ENCODE measurements around the gene PRSS8.

PRSS8 gene

GRCh38 chr16:31111881-31112466, 23.6 kb downstream of the PRSS8 start:
- H3K4me2 ChIP-seq (ENCODE audit: insufficient read depth, low read length), result no peak overlapping the region

DNA sequence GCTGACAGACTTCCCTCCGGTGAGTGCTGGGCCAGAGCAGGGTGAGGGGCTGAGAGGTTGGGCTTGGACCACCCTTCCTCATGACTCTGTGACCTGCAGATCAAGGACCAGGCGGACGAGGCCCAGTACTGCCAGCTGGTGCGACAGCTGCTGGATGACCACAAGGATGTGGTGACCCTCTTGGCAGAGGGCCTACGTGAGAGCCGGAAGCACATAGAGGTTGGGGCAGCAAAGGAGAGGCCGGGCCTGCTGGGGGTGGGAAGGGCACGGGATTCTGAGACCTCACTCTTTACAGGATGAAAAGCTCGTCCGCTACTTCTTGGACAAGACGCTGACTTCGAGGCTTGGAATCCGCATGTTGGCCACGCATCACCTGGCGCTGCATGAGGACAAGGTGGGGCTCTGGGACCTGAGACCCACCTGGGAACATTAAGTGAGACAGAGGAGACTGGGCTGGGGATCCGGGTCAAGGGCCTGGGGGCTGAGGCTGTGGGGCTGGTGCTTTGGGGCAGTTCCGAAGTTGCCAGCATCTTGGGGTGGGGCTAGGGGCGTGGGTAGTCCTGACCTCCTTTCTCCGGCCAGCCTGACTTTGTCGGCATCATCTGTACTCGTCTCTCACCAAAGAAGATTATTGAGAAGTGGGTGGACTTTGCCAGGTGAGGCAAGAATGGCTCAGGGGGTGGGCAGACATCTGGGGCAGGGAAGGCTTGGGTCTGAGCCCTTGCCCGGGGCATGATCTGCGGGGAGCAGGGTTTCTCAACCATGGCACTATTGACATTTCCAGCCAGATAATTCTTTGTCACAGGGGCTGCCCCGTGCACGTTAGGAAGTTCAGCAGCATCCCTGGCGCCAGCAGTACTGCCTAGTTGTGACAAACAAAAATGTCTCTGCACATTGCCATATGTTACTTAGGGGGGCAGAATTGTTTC, 25.2 kb downstream of the PRSS8 start:
- DNase-seq, result no peak
- Histone ChIP-seq H3K9me3 (ENCODE audit: insufficient read depth, low read length, severe bottlenecking) (no peaks in the 10 kb centered on the region), H3K36me3 (ENCODE audit: insufficient read depth, low read length) (peaks cover 42% of the 10 kb centered on the region), H3K27me3 (ENCODE audit: insufficient read depth, low read length, poor library complexity) (no peaks in the 10 kb centered on the region), H3K27ac (ENCODE audit: low read length) (no peak overlapping the region), H3K4me3 (ENCODE audit: low read depth in 1 of 2, low read length in 2 of 2) (peak overlapping the region in 1 of 2 experiments; percentile 74; a peak in 1 of 4 replicates), H2AFZ (ENCODE audit: low read depth, low read length) (no peak overlapping the region), H4K20me1 (ENCODE audit: insufficient read depth, low read length) (no peaks in the 10 kb centered on the region), H3K4me2 (ENCODE audit: insufficient read depth, low read length) (peak overlapping the region; percentile 87; the same call in 1 of the 2 replicates), H3K79me2 (ENCODE audit: insufficient read depth, low read length) (peaks cover 19% of the 10 kb centered on the region), H3K9ac (ENCODE audit: low read depth, low read length) (0 out of 2 replicates have a peak overlapping the region, but pooled peaks have one; percentile 85), H3K4me1 (ENCODE audit: insufficient read depth, low read length) (peaks cover 25% of the 10 kb centered on the region)
- no peak for ATAC-seq (ENCODE audit: insufficient read depth, low read depth)
- TF ChIP-seq CTCF (IDR thresholded peaks at IDR 0.05; ENCODE audit: borderline replicate concordance, extremely low read depth, low read length, poor library complexity, severe bottlenecking) (no peak), EZH2 (IDR thresholded peaks at IDR 0.05; ENCODE audit: borderline replicate concordance, low read depth, low read length, severe bottlenecking) (no peak)

More at GRCh38 chr16:31111881-31112466, 23.6 kb downstream of the PRSS8 start:
- Histone ChIP-seq H3K79me2 (ENCODE audit: insufficient read depth, low read length) (peaks cover 26% of the 10 kb centered on the region), H3K27ac (ENCODE audit: low read length) (no peak overlapping the region), H2AFZ (ENCODE audit: low read depth, low read length) (no peak overlapping the region), H3K9me3 (ENCODE audit: insufficient read depth, low read length, severe bottlenecking) (no peaks in the 10 kb centered on the region), H3K4me3 (ENCODE audit: low read depth in 1 of 2, low read length in 2 of 2) (no peak overlapping the region), H4K20me1 (ENCODE audit: insufficient read depth, low read length) (no peaks in the 10 kb centered on the region), H3K9ac (ENCODE audit: low read depth, low read length) (no peak overlapping the region), H3K4me1 (ENCODE audit: insufficient read depth, low read length) (peaks cover 38% of the 10 kb centered on the region), H3K27me3 (ENCODE audit: insufficient read depth, low read length, poor library complexity) (no peaks in the 10 kb centered on the region), H3K36me3 (ENCODE audit: insufficient read depth, low read length) (peaks cover 42% of the 10 kb centered on the region)
- DNase-seq, result no peak
- TF ChIP-seq EZH2 (IDR thresholded peaks at IDR 0.05; ENCODE audit: borderline replicate concordance, low read depth, low read length, severe bottlenecking) (no peak), CTCF (IDR thresholded peaks at IDR 0.05; ENCODE audit: borderline replicate concordance, extremely low read depth, low read length, poor library complexity, severe bottlenecking) (no peak)
- ATAC-seq (ENCODE audit: insufficient read depth, low read depth), result no peak

- Histone ChIP-seq H3K9ac (ENCODE audit: low read depth, low read length) (peak overlapping the region; percentile 85; the same call in 1 of the 2 replicates), H2AFZ (ENCODE audit: low read depth, low read length) (no peak overlapping the region), H4K20me1 (ENCODE audit: insufficient read depth, low read length) (no peaks in the 10 kb centered on the region), H3K9me3 (ENCODE audit: insufficient read depth, low read length, severe bottlenecking) (no peaks in the 10 kb centered on the region), H3K27ac (ENCODE audit: low read length) (no peak overlapping the region), H3K4me2 (ENCODE audit: insufficient read depth, low read length) (peak overlapping the region; percentile 87), H3K4me3 (ENCODE audit: low read depth in 1 of 2, low read length in 2 of 2) (peak overlapping the region in 1 of 2 experiments; percentile 74; a peak in 2 of 4 replicates), H3K27me3 (ENCODE audit: insufficient read depth, low read length, poor library complexity) (no peaks in the 10 kb centered on the region), H3K79me2 (ENCODE audit: insufficient read depth, low read length) (peaks cover 19% of the 10 kb centered on the region), H3K36me3 (ENCODE audit: insufficient read depth, low read length) (peaks cover 42% of the 10 kb centered on the region), H3K4me1 (ENCODE audit: insufficient read depth, low read length) (peaks cover 25% of the 10 kb centered on the region)
- DNase-seq, result no peak
- ATAC-seq (ENCODE audit: insufficient read depth, low read depth), result no peak
- TF ChIP-seq CTCF (IDR thresholded peaks at IDR 0.05; ENCODE audit: borderline replicate concordance, extremely low read depth, low read length, poor library complexity, severe bottlenecking) (no peak), EZH2 (IDR thresholded peaks at IDR 0.05; ENCODE audit: borderline replicate concordance, low read depth, low read length, severe bottlenecking) (no peak)
Observed at GRCh38 chr16:31109622-31110021, 25.9 kb downstream of the PRSS8 start.
